ENCODE data around the gene STAMBPL1.

STAMBPL1 gene

DNA sequence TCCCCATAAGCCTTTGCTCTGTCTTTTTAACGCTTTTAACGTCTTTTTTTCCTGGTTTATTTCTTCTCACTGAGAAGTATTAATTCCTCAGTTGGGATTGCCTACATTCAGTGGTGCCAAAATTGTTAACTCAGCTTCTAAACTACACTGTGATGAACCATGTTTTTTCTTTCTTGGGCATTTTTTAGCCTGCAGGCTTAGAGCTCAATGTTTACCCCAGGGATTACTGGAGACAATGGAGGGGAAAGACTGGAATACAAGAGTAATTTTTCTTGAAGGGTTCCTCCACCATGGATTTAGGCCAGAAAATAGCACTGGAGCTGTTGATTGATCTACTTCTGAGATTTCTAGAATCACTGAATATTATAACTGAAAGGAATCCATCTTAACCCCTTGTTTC, 19.8 kb downstream of the STAMBPL1 start:
- Mint-ChIP-seq H3K27me3 (ENCODE audit: low read depth, poor library complexity) (peaks cover 6% of the 10 kb centered on the region), H3K9me3 (no peaks in the 10 kb centered on the region), H3K4me3 (no peak overlapping the region), H3K4me1 (peaks cover 14% of the 10 kb centered on the region), H3K27ac (no peak overlapping the region), H3K36me3 (ENCODE audit: low read depth) (no peaks in the 10 kb centered on the region)
- TF ChIP-seq, protein P1, sequence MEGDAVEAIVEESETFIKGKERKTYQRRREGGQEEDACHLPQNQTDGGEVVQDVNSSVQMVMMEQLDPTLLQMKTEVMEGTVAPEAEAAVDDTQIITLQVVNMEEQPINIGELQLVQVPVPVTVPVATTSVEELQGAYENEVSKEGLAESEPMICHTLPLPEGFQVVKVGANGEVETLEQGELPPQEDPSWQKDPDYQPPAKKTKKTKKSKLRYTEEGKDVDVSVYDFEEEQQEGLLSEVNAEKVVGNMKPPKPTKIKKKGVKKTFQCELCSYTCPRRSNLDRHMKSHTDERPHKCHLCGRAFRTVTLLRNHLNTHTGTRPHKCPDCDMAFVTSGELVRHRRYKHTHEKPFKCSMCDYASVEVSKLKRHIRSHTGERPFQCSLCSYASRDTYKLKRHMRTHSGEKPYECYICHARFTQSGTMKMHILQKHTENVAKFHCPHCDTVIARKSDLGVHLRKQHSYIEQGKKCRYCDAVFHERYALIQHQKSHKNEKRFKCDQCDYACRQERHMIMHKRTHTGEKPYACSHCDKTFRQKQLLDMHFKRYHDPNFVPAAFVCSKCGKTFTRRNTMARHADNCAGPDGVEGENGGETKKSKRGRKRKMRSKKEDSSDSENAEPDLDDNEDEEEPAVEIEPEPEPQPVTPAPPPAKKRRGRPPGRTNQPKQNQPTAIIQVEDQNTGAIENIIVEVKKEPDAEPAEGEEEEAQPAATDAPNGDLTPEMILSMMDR (IDR thresholded peaks at IDR 0.05), result no peak
- DNase-seq, result no peak

DNA sequence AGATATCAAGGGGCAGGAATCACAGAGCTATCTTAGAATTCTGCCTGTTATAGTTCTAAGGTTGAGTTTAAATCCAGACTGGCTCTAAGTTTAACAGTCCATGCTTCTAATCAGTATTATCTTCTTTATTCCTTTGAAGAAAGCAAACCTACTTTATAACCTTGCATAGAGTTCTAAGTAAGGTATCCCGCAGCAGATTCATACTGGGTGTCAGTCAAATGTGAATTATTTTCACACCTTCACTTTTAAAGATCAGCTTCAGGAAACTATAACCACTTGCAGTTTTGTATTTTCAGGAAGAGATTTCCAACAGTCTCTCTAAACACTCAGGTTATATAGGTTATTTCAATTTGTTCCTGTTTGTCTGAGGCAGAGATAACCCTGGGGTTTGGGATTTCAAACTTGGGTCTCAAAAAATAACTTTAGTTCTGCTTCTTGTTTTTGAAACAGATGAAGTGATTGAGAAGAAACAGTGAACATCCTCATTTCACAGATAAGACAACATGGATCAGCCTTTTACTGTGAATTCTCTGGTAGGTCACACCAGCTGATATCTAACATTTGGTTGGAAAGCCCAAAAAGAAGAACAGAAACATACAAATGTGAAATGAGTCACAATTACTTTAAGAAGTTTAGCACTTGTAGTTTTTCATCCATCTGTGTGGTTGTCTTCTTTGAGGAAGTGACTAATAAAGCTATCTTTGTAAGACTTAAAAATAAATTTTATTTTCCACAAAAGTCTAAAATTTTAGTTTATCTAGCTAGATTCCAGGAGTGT, 21.4 kb downstream of the STAMBPL1 start:
- H3K27ac Mint-ChIP-seq, result no peak overlapping the region
- DNase-seq, result no peak
- H3K36me3 Mint-ChIP-seq (ENCODE audit: low read depth), result no peaks in the 10 kb centered on the region
- TF ChIP-seq, protein P1 (IDR thresholded peaks at IDR 0.05), result no peak
- no peak overlapping the region for H3K4me3 Mint-ChIP-seq
- peaks cover 6% of the 10 kb centered on the region for H3K27me3 Mint-ChIP-seq (ENCODE audit: low read depth, poor library complexity)
- H3K9me3 Mint-ChIP-seq, result no peaks in the 10 kb centered on the region
- H3K4me1 Mint-ChIP-seq, result peaks cover 14% of the 10 kb centered on the region

DNA sequence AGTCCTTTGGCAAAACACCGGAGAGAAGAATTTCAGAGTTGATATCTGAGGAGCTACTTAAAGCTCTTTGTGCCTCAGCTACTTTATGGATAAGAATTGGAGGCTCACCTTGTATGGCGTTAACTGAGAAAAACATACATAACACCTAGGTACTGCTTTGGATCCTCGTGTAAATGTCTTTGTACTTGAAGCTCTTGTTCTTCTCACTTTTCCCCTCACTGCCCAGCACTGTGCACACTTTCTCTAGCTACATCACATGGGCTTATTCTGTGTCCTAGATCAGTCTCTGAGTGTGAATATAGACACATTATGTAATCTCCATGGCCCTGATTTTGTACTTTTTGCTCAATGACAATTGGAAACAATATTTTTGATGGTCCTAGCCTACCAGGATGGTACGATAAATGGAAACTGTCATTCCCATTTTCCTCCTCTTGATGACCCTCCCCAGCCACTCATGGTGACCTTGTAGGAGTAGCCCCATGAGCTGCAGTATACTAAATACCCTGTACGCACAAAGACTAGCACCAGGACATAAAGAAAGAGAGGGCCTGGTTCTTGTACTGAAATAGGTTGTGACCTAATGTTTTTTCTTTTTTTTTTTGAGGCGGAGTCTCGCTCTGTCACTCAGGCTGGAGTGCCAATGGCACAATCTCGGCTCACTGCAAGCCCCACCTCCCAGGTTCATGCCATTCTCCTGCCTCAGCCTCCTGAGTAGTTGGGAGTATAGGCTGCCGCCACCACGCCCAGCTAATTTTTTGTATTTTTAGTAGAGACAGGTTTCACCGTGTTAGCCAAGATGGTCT, 22.1 kb downstream of the STAMBPL1 start:
- Mint-ChIP-seq H3K4me3 (no peak overlapping the region), H3K27ac (no peak overlapping the region), H3K36me3 (ENCODE audit: low read depth) (no peaks in the 10 kb centered on the region), H3K4me1 (peaks cover 12% of the 10 kb centered on the region), H3K9me3 (no peaks in the 10 kb centered on the region), H3K27me3 (ENCODE audit: low read depth, poor library complexity) (peaks cover 6% of the 10 kb centered on the region)
- TF ChIP-seq, protein P1 (IDR thresholded peaks at IDR 0.05), result no peak
- no peak for DNase-seq

DNA sequence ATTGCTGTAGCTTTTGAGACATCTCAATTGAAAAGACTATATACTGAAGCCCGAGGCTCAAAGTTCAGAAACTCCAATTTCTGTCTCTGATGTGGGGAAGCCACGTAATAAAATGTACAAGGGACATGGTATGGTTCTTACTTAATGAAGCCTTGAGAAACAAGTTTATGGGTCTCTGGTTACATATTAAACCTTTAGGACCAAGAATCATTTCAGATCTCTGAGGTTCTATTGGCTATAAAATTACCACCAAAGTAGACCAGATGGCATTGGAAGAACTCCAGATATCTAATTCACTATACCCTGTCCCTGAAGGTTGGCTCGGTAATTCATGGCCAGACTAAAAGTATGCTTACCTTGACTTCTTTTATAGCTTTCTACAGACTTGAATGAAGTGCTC, 23.7 kb downstream of the STAMBPL1 start:
- TF ChIP-seq, protein P1 (IDR thresholded peaks at IDR 0.05), result no peak
- Mint-ChIP-seq H3K36me3 (ENCODE audit: low read depth) (no peaks in the 10 kb centered on the region), H3K4me1 (peaks cover 4% of the 10 kb centered on the region), H3K27me3 (ENCODE audit: low read depth, poor library complexity) (peaks cover 5% of the 10 kb centered on the region), H3K27ac (no peak overlapping the region), H3K9me3 (no peaks in the 10 kb centered on the region), H3K4me3 (no peak overlapping the region)
- no peak for DNase-seq

DNA sequence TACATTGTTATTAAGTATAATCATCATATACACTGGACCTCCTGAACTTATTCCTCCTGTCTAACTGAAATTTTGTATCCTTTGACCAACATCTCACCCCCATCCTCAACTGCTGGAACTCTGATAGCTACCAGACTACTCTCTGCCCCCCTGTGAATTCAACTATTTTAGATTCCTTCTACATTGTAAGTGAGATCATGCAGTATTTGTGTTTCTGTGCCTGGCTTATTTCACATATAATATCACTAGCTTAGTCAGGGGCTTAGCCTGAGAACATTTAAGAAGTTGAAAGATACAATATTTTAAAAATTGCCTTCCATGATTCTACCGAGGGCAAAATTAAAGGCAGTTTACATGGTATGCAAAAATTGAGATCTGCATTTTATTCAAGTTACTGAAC, 26.9 kb downstream of the STAMBPL1 start:
- TF ChIP-seq, protein P1 (IDR thresholded peaks at IDR 0.05), result no peak
- no peaks in the 10 kb centered on the region for H3K4me1 Mint-ChIP-seq

More for the DNA sequence above, 26.9 kb downstream of the STAMBPL1 start:
- Mint-ChIP-seq H3K36me3 (ENCODE audit: low read depth) (no peaks in the 10 kb centered on the region), H3K27ac (no peak overlapping the region), H3K9me3 (no peaks in the 10 kb centered on the region), H3K4me3 (no peak overlapping the region), H3K27me3 (ENCODE audit: low read depth, poor library complexity) (peaks cover 3% of the 10 kb centered on the region)
- no peak for DNase-seq
